ENCODE data around the gene LRRC17.
"Not testable (repeated sequence)": the region's sequence is repeated elsewhere in the genome, so short reads cannot be mapped to it uniquely, and the experiment has no call there.

The LRRC17 gene

DNA sequence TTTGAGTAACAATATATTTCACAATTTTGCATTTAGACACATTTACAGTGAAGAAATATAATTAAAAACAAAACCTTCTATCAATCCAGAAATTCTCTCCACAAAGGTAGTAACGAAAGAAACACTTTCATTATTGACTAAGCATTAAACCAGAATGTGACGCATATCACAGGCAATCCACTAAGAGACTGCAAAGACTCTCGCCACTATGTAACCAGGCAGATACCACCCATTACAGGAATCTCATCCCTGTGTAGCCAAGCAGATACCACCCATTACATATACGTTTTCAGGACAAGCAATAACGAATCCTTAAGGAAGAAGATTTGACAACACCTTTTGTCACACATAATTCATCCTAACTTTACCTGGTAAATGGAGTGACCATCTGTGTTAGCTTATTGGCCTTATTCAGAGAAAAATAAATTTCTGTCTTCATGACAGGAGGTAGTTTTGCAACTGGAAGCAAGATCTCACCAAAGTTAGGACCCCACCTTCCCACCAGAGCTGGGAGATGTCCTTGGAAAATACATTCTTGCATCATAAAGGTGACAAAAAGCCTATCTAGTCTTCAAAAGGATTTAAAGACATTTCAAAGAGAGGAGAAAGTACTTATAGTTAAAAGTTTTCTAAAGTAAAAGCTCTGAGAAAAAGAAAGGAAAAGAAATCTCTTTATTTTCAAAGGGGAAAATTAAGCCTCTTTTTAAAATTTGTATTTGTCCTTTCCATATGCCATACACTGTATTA lies 30.8 kb downstream of the LRRC17 start:
- DNase-seq, result no peak

- no peak for DNase-seq
Measured at GRCh38 chr7:102944241-102944640, 31.4 kb downstream of the LRRC17 start.

DNA sequence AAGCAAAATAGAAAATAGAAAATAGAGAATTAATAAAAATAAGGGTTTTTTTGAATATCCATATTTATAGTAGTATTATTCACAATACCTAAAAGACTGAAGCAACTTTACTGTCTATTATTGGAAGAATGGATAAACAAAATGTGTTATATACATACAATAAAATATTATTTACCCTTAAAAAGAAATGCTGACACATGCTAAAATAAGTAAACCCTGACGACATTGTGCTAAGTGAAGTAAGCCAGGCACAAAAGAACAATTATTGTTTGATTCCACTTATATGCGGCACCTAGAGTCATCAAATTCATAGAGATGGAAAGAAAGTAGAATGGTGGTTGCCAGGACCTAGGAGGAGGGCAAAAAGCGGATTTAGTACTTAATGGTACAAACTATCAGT lies 39.0 kb downstream of the LRRC17 start:
- no peak for DNase-seq

- no peak for DNase-seq
Measured at GRCh38 chr7:102953406-102953805, 40.6 kb downstream of the LRRC17 start.

- DNase-seq, result not testable (repeated sequence)
Measured at GRCh38 chr7:102954359-102954758, 41.6 kb downstream of the LRRC17 start.

GRCh38 chr7:102958004-102958403 lies 45.2 kb downstream of the LRRC17 start:
- not testable (repeated sequence) for DNase-seq

- not testable (repeated sequence) for DNase-seq
Measured at GRCh38 chr7:102961993-102962392, 49.2 kb downstream of the LRRC17 start.

GRCh38 chr7:102966465-102966864 lies 53.7 kb downstream of the LRRC17 start:
- DNase-seq, result no peak

- DNase-seq, result no peak
Measured at GRCh38 chr7:102967798-102968197, 55.0 kb downstream of the LRRC17 start.

DNA sequence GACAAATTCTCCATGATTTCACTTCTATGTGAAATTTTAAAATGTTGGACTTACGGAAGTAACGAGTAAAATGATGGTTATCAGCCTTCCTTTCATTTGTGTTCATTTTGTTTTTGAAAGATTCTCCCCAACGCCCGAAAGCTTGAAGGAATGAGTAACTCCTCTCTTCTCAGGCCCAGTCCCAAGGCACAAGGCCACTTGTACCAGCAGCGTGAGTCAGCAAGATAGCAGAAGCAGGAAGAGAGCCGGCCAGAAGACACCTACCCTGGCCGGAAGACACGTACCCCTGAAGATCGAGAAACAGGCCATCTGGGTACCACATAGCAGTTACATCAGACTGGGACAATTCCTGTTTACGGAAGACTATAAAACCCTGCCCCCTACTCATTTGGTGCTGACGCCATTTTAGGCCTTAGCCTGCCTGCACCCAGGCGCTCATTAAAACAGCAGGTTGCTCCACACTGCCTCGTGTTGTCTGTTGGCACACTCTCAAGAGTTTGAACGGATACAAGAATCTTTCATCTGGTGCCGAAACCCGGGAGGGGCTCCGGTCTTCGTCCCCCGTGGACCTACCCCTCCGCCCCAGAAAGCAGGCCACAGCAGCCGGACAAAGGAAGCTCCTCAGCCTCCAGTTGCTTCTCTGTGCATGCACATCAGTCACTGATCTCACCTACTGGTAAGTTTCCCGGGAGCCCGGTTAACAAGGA lies 60.4 kb downstream of the LRRC17 start:
- no peak for DNase-seq

GRCh38 chr7:102974366-102975236 lies 61.8 kb downstream of the LRRC17 start:
- DNase-seq, result no peak

DNA sequence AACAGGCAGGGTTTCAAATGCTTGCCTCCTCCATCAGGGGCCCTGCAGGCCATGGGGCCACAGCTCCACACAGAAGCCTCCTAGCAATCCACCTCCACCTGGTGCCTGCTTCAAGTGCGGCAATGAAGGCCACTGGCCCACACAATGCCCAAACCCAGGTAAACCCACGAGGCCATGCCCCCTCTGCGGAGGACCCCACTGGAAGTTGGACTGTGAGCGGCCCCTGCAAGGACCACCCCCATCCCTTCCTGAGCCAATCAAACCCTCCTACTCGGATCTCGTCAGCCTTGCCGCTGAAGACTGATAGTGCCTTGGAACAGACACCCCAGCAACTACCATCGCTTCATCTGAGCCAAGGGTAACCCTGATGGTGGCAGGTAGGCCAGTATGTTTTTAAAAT lies 63.1 kb downstream of the LRRC17 start:
- DNase-seq, result no peak

GRCh38 chr7:102976493-102976892 lies 63.7 kb downstream of the LRRC17 start:
- no peak for DNase-seq

- not testable (repeated sequence) for DNase-seq
Measured at GRCh38 chr7:102977586-102977985, 64.8 kb downstream of the LRRC17 start.

DNA sequence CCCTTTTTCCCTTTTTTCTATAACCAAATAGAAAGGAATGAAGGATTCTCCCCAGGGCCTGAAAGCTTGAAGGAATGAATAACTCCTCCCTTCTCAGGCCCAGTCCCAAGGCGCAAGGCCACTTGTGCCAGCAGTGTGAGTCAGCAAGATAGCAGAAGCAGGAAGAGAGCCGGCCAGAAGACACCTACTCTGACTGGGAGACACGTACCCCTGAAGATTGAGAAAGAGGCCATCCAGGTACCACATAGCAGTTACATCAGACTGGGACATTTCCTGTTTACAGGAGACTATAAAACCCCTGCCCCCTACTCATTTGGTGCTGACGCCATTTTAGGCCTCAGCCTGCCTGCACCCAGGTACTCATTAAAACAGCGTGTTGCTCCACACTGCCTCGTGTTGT lies 65.5 kb downstream of the LRRC17 start:
- no peak for DNase-seq

DNA sequence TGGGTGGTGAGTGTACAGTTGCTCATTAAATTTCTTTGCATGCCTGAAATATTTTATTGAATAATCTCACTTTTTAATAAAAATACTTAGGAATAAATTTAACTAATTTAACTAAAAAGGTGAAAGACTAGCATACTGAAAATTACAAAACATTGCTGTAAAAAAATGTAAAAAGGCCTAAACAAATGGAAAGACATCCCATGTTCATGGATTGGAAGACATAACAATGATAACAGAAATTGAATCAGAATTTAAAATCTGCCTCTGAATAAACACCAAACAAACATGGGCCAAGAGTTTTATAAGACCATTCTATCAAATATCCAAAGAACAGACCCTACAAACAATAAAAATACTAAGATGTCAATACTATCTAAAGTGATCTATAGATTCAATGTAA lies 66.9 kb downstream of the LRRC17 start:
- DNase-seq, result no peak

- no peak for DNase-seq
Measured at GRCh38 chr7:102981451-102981850, 68.7 kb downstream of the LRRC17 start.

- no peak for DNase-seq
Measured at GRCh38 chr7:102982235-102982634, 69.4 kb downstream of the LRRC17 start.

- DNase-seq, result no peak
Measured at GRCh38 chr7:102983602-102984001, 70.8 kb downstream of the LRRC17 start.

- no peak for DNase-seq
Measured at GRCh38 chr7:102985176-102985783, 72.5 kb downstream of the LRRC17 start.

GRCh38 chr7:102988088-102988487 lies 75.3 kb downstream of the LRRC17 start:
- no peak for DNase-seq

DNA sequence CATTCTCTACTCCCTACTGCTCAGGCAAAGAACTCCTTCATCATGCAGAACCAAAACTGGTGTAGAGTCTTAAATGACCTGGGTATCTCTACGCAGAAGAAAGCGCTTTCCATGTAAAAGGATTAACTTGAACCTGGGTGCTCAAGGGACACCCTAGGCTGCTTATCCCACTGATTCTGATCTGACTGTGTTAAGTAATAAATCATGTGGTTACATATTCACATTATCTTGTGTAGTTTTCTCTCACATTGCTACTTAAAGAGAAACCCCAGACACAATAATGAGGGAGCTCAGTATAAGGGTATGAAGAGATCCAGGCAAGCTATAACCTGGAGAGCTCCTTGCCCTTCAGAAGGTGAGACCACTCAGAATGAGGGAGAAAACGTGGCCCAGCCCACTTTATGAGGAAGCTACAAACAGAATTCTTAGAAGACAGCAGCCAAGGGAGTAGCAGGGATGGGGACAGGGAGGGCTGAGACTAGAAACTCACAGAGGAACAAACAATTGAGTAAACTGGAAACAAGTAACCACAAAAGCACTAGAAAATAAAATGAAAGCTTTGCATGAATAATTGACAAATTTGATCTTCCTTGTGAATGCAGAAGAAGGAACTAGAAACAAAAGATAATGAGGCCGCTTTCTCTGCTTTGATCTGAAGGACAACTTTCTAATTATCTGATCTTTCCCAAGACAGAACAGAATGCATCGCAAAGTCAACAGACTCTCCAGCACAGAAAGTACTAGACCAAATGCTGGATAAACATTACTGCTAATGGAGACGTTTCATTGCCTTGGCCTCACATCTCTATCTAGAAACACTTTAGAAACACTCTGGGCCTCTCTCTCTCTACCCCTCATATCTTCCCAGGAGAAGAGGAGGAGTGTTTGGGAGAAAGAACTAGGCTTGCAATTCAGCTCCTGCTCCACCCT lies 76.1 kb downstream of the LRRC17 start:
- no peak for DNase-seq

Measured in NCI-H446 (cell line).